Activated CD4-positive, CD25-positive, alpha-beta regulatory T cell treated with anti-CD3 and anti-CD28 coated beads, Interleukin-2, amount 50 U/mL, for 72 hours (primary cell): Measurements from ENCODE around the gene EPHX1.
"Not testable (repeated sequence)": the region's sequence is repeated elsewhere in the genome, so short reads cannot be mapped to it uniquely, and the experiment has no call there.

Experiments
- DNase-seq: peaks from one replicate; pipeline ENCODE4 v3.0.0; 2021

EPHX1 gene

DNA sequence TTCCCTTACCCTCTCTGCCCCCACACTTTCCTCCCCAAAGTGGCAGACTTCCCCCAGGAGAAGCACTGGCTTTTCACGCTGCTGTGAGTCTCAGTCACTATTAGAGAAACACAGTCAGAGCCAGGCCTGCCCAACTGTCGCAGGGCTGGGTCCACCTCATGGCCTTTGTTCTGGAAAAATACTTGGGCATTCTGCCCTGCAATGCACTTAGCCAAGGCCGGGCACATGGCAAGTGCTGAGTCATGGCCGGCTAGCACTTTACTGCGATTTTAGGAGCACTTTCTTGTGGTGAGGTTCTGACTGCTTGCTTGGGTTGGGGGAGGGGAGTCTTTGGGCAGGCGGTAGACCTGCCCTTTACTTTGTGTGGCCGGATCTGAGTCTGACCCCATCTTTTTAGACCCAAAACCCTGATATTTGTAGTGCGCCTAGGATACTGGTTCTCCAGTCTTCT is 7.7 kb downstream of the EPHX1 start:
- no peak for DNase-seq

DNA sequence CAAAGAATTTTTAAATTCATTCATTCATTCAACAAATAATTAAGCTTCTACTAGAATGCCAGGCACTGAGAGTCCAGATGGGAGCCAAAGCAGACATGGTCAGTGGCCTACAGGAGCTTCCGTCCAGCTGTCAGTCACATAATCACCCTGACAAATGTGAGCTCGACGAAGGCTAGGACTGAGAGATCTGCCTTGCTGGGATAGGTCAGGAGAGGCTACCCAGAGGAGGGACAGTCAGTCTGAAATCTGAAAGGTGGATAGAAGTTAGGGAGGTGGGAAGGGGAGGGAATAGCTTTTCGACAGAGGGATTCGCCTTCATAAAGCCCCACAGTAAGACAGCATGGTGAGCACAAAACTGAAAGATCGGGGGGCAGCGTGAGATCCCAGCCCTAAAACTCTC is 8.3 kb downstream of the EPHX1 start:
- no peak for DNase-seq

DNA sequence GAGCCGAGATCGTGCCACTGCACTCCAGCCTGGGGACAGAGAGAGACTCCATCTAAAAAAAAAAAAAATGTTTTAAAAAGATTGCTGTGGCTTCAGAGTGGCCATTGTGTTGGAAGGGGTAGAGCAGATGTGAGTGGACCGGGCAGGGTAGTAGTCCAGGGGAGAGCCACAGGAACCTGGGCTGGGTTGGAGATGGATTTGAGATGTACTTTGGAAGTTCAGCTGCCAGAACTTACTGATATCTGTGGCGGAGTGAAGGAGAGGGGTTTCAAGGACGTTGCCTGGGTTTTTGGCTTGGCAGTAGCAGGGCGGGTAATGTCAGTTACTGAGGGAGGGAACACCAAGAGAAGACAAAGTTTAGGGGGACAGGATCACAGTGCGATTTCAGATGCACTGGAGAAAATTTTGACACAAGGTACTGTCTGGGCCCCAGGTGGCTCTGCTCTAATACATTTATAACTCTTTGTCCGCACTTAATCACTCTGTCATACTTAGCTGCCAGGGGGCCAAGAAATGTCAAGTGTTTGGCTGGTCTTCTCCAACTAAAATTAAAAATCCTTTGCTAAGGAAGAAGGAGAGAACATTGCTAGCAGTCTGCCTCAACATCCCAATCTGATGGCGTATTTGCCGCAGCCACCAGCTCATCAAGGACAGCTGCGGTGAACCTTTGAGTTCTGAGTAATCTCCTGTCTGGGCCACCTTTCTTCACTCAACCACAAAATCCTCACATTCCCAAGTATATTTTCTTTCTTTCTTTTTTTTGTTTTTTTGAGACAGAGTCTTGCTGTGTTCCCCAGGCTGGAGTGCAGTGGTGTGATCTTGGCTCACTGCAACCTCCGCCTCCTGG is 9.6 kb downstream of the EPHX1 start:
- no peak for DNase-seq

DNA sequence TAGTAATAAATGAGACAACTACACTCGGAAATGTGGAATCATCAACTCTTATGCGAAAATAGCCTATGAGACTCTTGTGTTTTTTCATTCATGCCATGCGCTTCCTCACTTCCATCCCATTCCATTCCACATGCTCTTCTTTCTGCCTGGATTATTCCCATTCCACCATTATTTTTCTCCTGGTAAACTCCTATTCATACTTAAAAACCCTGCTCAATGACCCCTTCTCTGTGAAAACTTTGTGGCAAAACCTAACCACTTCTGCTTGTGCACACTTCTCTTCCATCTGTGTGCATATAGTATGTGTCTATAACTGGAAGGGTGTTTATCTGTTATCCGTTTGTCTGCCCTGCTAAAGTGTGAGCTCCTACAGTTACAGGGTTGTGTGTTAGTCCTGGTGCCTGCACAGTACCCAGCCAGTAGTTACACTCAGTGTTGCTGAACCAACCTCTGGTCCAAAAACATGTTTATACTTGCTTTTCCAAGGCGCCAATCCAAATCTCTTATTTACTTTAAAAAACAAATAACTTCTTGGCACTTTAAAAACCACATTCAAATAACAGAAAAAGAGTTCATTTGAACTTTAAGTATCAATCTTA is 10.7 kb downstream of the EPHX1 start:
- no peak for DNase-seq

DNA sequence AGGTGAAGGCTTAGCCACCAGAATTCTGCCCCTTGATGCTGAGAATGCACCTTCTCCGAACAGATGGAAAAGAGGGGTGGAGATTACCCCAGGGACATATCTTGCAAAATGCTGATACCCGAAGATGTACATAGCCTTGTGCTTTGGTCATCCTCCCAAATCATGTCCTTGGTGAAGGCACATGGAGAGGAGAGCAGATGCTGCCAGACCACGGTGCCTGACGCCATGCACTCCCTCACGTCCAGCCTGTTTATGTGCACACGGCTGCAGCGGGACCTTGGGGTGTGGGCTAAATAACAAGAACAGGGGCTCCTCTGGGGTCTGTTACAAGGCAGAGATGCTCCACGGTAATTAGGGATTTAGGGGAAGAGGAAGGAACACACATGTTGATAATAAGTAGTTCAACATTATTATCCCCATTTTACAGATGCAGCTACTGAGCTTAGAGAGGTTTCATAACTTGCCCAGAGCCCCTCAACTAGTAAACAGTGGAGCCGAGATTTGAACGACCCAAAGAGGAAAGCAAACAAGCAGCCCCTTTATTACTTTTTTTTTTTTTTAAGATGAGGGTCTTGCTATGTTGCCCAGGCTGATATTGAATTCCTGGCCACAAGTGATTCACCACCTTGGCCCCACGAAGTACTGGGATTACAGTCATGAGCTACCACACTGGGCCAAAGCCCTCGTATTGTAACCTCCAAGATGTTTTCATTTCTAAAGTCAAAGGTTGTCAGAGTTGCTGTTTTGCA is 12.9 kb downstream of the EPHX1 start:
- no peak for DNase-seq

DNA sequence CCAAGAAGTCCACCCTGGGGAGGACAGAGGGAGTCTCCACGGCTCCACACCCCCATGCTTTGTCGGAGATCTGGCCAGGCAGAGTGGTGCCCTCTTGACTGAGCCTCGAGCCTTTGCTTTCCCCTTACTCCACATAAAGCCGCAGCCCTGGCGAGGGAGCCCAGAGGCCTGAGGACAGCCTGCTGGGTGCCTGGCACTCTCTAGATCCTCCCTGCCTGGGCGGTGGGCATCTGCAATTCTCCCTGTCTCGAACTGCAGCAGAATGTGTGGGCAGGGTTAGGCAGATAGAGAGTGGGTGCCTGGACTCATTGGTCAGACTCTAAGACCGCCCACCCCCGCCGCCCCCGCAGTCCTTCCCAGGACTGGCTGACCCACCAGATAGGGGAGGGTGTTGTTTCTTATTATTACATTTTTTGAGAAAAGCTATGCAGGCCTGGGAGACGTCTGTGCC is 13.9 kb downstream of the EPHX1 start:
- no peak for DNase-seq

DNA sequence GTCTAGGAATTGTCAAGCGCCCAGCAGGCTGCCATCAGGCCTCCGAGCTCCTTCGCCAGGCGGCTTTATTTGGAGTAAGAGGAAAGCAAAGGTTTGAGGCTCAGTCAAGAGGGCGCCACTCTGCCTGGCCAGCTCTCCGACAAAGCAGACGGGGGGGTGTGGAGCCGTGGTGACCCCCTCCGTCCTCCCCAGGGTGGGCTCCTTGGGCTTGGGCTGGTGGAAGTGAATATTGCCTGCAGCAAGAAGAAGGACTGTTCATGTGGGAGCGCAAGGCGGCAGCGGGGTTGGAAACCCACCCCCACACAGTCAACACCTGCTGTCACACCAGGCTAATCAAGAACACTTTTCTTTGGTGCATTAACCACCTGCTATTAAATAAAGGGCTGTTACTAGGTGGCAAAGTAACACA is 14.6 kb downstream of the EPHX1 start:
- DNase-seq, result no peak

DNA sequence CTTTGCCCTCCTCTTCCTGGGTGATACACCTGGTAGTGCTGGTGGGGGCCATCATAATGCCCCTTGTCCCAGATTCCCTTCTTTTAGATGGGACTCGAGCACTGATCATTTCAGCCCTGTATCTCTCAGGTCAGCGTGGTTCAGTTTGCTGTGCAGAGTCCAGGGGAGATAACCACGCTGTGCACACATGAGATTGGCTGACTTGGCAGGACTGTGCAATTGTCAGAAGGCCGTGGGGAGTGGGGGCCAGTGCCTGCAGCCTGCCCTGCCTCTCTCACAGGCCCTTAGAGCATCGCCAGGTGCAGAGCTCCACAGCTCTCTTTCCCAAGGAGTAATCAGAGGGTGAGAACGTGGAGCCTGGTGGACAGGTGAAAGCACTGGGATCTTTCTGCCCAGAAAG is 15.2 kb downstream of the EPHX1 start:
- no peak for DNase-seq

DNA sequence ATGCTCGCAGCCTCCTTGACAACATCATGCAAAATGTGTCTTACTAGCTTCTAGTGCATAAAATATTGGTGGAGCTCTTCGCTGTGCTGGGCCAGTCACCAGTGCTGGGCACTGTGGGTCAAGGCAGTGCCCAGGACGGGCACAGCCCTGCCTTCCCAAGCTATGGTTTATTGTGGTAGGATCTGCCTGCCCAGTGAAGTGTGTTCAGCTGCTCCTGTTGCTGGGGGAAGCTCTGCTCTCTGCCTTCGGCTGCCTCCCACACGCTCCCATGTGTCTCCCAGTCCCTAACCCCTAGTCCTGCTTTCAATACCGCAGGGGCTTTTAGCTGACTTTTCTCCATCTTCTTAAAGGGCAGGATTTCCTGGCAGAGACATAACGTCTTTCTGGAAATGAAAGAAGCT is 15.7 kb downstream of the EPHX1 start:
- no peak for DNase-seq

DNA sequence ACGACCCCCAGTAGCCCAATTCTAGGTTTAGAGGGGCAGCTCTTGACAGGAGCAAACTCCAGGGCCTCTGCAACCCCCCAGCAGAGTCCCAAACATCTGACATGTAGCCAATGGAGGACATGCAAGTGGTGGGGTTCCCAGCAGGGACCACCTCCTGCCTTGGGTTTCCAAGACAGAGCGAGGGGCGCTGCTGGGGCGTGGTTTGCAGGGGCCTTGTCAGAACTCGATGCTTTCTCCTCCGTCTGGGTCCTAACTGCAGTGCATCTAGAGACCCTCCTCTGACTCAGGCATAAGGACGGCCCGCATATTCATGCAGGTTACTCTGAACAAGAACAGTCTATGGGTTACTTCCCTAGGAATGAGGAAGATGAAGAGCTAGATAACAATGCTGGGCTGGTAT is 17.2 kb downstream of the EPHX1 start:
- DNase-seq, result no peak

DNA sequence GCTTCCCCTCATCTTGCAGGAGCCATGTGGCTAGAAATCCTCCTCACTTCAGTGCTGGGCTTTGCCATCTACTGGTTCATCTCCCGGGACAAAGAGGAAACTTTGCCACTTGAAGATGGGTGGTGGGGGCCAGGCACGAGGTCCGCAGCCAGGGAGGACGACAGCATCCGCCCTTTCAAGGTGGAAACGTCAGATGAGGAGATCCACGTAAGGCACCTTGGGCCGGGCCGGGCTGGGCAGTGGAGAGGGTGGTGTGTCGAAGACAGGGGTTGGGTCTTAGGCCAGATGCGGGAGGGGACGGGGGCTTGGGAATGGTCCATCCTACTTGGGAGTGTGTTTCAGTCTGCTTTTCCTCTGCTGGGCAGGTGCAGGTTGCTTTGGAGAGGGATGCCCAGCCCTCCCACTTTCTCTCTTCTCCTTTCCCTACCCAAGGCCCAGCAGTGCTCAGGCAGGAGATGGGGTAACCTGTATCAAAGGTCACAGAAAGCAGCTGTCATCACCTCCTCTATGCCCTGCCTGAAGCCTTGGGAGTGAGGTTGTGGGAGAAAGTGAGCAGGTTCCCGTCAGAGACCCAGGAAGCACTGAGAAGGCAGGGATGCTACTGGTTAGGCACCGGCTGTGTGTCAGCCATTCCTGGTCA is 18.9 kb downstream of the EPHX1 start:
- no peak for DNase-seq

DNA sequence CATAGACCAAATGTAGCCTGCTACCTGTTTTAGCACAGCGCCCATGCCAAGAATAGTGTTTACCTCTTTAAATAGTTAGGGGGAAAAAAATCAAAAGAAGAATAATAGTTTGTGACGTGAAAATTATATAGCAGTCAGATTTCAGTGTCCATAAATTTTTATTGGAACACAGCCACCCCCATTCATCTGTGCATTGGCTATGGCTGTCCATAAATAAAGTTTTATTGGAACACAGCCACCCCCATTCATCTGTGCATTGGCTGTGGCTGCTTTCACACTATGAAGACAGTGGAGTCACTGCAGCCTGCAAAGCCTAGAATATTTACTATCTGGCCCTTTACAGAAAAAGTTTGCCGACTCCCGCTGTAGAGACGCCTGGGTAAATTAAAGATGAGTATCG is 20.9 kb downstream of the EPHX1 start:
- DNase-seq, result no peak

DNA sequence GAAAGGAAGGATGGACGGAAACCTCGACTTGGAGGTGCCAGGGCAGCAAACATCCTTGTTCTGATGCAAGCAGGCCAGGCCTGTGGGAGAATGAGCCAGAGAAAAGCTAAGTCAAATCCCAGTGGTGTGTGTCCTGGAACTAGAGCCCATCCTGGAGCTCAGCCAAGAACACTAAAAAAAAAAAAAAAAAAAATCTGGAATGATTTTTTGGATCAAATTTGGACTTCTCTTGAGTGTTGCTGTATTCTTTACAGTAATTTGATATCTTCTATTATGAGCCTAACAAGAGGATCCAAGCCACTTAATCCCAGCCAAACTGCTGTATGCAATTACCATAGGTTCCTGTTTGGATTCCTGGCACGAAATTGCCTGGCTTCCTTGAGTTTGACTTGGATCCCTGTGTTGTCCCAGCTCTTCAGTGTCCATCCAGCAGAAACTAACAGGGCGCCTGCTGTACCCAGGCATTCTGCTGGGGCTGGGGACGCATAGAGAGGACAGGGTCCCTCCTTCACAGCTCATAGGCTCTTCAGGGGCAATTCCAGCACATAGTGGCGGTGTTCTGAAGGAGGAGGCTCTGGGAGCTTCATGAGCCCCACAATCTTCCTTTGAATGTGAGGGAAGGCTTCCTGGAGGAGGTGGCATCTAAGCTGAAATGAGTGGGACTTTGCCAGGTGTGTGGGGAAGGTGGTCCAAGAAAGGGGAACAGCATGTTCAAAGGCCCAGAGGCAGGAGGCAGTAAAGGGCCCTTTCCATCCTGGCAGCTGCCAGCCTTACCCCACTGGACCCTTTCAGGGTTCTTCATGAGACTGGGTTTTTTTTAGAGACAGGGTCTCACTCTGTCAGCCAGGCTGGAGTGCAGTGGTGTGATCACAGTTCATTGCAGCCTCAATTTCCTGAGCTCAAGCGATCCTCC is 24.7 kb downstream of the EPHX1 start:
- DNase-seq, result no peak

DNA sequence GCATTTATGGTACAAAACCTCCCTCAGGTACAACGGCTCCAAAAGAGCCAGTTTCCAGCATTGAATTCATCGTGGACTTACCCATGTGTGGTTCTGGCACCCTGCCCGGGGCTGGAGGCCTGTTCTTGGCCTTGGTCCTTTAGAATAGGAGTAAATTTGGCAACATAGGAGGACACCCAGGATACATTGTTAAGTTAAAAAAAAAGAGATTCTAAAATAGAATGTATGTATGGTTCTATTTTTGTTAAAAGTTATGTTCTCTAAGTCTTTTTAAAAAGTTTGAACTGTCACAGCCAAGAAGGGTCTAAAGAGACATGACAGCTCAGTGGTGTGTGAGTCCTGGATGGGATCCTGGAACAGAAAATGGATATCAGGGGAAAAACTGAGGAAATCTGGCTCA is 25.9 kb downstream of the EPHX1 start:
- DNase-seq, result no peak

DNA sequence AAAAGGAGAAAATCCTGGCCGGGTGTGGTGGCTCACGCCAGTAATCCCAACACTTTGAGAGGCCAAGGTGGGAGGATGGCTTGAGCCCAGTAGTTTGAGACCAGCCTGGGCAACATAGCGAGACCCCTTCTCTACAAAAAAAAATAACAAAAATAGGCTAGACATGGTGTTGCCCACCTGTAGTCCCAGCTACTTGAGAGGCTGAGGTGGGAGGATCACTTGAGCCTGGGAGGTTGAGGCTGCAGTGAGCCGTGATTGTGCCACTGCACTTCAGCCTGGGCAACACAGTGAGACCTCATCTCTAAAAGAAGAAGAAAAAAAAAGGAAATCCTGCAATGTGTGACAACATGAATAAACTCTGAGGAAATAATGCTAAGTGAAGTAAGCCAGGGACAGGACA is 26.4 kb downstream of the EPHX1 start:
- not testable (repeated sequence) for DNase-seq

DNA sequence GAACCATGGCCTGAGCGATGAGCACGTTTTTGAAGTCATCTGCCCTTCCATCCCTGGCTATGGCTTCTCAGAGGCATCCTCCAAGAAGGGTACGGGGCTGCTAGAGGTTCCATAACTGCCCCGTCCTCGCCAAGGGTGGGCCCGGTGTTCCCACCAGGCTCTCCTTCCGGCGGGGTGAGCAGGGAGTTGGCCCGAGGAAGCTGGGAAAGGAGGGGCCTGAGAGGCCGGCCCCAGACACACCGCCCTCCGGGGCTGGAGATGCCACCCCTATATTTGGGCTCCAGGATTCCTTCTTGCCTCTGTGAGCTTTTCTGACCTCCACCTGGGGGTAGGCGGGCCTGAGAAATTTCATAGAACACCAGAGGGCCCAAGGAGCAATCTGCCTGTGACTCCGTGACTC is 28.9 kb downstream of the EPHX1 start:
- DNase-seq, result no peak

DNA sequence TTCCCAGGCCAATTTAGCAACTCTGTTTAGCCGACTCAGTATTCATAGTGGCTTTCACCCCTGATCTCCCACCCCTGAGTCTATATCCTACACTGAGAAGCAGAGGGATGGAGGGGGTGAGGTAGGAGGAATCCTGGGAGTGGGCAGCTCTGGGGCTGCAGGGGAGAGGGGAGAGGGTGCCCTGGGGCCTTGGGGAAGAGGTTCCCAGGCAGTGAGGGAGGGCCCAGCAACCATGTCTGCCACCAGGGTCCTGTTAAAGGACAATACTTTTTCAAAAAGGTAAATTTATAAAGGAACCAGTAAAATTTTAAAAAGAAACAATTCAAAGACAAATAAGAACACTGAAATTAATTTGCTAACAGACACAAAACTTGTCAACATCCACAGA is 30.3 kb downstream of the EPHX1 start:
- no peak for DNase-seq

DNA sequence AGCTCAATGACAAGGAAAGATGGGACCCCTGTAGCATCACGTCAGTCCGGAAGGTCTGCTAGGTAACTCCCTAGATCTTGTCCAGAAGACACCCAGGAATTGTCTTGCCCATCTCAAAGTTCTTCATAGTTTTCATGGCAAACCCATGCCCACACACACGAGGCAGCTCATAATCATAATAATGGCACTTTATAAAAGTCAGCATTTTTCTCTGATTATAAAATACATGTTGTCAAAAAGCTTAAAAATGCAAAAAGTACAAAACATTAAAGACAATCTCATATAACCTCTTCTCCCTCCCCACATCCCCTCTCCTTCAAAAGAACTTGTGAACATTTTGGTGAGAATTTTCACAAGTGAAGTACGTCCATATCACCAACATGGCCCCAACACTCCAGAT is 30.8 kb downstream of the EPHX1 start:
- DNase-seq, result no peak

DNA sequence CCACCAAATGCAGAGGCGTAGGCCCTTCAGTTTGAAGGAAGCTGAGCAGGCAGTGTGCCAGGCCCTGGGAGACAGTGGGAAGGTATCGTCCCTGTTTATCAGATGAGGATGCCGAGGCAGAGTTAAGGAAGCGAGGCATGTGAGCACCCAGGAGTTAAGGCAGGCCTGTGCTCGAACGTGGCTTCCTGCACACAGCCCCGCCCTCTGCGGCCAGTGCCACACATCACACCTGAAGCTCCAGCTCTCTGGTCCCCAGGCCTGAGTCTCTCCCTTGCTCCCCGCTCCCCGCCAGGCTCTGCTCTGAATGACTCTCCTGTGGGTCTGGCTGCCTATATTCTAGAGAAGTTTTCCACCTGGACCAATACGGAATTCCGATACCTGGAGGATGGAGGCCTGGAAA is 32.1 kb downstream of the EPHX1 start:
- DNase-seq, result no peak

DNA sequence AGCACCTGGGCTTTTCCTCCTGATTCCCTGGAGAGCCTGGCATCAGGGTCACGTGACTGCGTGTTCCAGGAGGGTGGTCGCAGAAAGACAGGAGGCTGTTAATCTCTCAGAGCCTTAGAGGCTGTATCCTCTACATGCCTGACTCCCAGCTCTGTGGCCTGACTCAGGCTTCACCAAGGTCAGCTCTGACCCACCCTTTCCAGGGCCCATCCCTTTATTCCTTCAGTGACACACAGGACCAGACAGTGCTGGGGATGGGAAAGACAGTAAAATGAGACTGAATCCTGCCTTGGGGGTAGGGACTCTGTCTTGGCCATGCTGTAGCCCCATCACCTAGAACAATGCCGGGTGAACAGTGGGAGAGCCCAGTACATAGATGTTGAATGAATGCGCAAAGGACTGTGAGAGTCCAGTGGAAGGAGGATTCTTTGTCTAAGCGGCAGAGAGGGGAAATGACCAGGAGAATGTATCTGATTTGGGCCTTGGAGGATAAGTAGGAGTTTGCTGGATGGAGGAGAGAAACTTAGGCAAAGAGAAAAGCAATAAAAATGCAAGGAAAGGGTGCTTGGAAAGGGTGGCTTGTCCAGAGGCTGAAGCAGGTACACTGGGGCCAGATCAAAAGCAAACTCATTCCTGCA is 33.0 kb downstream of the EPHX1 start:
- DNase-seq, result no peak

DNA sequence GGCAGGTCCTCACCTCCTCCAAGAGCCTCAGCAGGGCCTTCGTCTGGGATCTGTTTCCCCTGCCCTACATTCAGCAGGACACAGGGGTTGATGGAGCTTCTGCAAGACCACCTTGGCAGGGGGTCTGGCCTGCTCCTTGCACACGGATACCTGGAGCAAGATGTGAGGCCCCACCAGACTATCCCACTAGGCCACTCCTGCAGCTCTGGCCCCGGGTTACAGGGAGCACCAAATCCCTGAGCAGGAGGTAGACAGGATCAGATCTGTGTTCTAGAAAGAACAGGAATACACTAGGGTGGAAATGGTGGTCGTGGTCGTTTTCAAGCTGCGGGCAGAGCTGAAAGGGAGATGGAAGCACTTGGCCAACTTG is 33.5 kb downstream of the EPHX1 start:
- no peak for DNase-seq
